ENCODE results near the gene BEX2.
"Not testable (repeated sequence)": the region's sequence is repeated elsewhere in the genome, so short reads cannot be mapped to it uniquely, and the experiment has no call there.

Gene BEX2
- 28.1 to 28.4 reads per million in 2 donors for total RNA-seq

DNA sequence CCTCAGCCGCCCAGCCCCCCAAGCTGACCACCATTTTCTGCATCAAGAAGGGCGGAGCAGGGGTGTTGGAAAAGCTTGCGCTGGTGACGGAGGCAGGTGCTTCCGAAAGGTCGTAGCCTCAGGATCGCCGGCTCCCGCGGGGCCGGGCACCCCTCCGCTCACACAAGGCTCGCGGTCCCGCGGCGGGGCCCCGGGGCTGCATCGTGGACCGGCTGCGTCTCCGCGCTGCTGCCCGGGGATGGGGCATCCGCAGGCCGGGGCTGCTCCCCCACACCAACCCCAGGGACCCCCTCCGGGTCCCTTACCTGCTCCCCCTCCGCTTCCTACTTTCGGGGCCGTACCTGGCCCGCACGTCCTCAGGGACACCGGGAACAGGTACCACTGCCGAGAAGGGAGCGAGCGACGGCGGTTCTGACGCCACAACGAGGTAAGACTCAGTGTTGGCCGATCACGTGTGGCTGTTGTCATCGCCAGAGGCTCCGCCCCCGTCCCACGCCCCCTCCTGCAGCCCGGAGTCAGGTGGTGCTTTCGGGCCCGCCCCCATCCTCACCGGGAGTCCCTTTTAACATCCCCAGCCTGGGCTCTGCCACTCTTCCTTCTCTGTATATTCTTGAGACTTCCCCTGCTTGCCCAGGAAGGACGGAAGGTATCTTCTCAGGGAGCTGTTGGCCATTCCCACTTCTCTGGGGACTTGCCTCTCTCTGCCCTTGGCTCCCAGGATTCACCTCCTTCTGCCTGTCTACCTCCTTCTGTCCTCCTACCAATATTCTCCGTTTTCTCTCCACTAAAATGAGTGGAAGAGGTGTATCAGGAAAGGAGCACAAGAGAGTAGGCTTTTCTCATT, at the start of gene BEX2:
TSS of gene BEX2 (minus strand) at position 436 of the 844 bp plus-strand sequence. CDS start 1,014 bp downstream, outside the sequence.
- DNase-seq = peak; percentile 60 to 88 (median 72)

DNA sequence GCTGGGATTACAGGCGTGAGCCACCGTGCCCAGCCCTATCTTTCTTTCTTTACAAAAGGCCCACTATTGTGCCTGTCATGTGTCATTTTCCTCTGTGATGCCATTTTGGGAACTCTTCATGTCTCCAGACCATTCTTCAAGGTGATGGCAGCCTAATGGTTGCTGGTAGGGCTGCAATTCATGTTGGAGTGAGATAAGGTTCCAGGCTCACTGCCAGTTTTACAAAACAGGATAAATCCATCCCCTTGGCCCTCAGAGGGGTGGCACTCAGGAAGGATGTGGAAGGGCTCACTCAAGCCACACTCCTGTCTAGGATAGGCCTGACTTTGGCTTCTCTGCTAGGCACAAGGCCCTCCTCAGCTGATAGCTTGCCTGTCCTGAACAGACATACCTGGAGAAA, 49.3 kb upstream of the BEX2 start:
- DNase-seq = no peak

DNA sequence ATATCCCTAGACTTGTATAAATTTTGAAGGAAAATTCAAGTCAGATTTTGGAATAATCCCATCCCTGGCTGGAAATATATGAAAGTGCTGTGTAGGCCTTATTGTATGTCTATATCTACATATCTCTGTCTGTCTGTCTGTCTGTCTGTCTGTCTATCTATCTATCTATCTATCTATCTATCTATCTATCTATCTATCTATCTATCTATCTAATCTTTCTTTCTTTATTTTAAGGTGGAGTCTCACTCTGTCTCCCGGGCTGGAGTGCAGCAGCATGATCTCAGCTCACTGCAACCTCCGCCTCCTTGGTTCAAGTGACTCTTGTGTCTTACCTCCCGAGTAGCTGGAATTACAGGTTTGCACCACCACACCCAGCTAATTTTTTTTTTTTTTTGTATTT, 48.8 kb upstream of the BEX2 start:
- DNase-seq = not testable (repeated sequence)

DNA sequence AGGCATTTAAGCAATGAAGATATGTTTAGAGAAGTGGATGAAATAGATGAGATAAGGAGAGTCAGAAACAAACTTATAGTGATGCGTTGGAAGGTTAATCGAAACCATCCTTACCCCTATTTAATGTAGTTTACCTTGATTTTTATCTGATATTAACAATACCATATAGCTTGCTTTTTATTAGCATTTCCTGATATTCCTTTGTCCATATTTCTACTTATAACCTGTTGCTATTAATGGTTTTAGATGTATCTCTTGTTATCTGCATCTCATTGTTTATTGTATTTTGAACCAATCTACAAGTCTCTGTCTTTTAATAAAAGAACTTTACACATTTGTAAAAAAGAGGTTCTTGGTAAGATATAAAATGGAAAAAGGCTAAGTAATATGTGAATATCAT, 47.1 kb upstream of the BEX2 start:
- DNase-seq = no peak

DNA sequence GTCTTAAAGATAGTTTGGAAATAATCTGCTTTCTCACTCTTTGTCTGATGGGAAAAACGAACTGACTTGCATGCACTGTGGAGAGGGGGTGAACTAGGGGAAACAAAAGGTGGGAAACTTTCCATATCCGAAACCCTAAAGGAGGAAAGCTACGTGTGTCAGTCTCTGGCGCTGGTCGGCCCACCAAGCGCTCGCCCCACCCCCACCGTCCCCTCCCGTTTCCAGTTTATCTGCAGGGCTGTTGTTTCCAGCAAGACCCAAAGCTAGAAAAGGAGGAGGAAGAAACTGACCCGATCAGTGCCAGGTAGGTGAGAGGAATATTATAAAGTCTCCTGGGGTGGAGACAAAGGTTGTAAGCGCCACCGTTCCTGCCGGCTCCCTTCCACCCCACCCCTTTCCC, 46.1 kb upstream of the BEX2 start:
- DNase-seq = no peak

DNA sequence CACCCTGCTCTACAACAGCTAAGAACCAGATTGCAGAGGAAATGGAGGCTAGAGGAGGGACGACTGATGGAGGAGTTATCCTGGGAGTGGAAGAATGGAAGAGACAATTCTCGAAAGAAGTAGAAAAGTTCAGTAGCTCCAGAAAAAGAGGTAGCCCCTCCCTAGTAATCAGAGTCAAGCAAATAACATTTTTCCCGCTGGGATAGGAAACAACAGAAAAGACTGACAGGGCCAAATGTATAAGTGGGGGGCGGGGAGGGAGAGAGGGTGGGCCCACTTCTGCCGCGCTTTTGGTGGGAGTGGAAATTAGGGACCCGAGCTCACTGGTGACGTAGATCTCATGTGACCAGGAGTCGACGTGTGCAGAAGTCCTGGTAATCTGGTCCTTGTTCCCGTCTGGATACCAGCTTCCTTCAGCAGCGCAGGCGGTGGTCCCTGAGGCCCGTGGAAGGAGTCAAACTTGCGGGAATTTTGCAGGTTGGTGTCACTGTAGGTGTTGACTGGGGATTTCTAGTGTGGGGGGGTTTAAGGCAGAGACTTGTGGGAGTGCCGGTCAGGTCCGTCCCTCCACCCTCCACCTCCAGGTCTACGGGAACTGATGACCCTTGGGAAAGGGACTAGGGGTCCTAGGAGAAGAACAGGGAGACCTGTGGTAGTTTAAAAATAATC, 45.5 kb upstream of the BEX2 start, which contains the start of gene TCEAL9:
TSS of gene TCEAL9 (plus strand) at position 377 of the 669 bp plus-strand sequence. CDS start 1,179 bp downstream, outside the sequence.
- no peak for DNase-seq

DNA sequence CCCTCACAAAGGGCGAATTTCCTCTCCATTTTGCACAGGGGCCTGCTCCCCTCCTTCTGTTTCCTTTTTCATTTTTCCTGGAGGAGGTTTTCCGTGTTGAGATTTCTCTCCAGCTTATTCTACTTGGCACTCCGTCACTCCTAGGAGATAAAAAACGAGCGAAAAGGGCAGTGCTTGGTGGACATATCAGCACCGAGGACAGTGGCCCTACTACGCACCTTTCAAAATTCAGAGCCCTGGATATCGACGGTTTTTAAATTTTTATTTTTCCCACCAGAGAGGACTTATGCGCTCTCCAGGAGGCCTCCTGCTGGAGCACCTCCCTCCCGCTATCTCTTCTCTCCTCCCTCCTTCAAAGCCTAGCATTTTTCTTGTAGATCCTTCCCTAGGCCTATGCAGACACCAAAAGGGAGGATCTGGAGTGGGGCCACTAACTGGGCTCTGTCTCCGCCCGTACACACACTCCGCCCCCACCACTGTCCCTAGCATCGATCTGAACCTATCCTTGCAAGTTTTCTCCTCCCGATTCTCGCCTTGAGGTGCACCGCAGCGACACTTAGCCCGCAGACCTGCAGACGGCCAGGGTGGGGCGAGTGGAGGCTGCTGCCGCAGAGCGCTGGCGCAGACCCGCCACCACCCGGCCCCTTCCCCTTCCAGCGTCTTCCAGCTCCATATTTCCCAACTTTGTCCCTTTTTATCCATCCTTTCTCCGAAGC, 37.0 kb upstream of the BEX2 start:
- no peak for DNase-seq

DNA sequence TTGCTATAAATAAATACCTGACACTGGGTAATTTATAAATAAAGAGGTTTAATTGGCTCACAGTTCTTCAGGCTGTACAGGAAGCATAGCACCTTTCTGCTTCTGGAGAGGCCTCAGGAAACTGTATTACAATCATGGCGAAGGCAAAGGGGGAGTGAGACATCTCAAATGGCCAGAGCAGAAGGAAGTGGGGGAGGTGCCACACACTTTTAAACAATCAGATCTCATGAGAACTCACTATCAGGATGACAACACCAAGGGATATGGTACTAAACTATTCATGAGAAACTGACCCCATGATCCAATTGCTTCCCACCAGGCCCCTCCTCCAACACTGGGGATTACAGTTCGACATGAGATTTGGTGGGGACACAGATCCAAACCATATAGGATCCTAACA, 33.8 kb upstream of the BEX2 start:
- DNase-seq = no peak

DNA sequence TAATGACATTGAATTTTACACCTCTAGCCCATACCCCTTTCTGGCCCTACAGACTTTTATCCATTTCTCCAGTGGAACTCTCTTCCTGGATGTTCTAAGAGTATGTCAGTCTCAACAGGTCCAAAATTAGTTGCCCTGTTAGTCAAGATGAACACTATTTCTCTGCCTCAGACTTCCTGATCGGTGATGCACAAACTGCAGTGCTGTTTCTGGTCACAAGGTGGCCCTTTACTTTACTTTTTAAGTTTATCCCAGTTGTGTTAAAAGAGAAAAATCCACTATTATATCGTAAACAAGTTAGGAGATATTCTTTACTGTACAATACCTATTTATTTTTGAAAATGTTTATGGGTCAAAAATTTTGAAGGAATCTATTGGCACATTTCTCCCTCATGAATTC, 32.3 kb upstream of the BEX2 start:
- peak in 3 of 5 experiments; percentile 1 to 45 (median 6) for DNase-seq

DNA sequence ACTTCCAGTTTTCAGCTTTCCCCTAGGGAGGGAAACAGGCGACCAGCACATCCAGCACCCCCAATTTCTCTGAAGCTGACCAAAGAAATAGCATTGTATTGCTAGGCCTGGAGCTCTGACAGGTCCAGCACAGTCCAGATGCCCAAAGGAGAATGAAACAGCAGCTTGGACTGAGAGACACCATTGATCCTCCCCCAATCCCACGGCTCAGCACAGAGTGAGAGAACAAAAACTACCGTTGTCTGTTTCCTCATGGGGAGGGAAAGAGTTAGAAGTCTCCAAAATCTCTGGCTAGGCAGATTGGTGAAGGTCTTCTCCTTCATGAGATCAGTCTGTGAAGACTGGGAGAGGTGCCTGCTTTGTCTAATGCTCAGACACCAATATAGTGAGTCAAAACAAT, 27.9 kb upstream of the BEX2 start:
- no peak for DNase-seq

DNA sequence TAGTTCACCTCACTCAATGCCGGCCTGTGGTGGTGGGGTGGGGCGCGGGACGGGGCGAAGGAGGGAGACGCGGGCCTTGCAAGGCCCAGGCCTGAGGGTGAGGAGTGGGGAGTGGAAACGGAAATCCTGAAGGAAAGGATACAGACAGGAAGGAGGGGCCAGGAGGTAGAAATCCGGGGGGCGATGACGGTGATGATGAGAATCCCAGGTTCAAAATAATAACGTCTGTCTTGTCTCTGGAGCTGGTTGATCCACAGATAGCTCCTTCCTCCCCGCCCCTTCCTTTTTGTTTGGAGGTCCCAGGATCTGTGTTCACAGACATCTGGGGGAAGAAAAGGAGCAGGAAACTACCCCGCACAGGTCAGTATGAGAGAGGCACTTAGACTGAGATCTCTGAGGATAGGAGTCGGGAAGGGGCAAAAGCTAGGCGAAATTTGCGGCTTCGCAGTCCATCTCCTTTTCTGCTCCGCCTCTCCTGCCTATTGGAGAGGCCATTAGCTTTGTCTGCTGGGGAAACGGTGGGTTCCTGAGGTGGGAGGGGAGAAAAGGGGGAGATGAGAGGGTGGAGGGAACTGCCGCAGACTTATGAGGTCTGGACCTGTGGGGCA, 20.0 kb upstream of the BEX2 start:
- no peak for DNase-seq

DNA sequence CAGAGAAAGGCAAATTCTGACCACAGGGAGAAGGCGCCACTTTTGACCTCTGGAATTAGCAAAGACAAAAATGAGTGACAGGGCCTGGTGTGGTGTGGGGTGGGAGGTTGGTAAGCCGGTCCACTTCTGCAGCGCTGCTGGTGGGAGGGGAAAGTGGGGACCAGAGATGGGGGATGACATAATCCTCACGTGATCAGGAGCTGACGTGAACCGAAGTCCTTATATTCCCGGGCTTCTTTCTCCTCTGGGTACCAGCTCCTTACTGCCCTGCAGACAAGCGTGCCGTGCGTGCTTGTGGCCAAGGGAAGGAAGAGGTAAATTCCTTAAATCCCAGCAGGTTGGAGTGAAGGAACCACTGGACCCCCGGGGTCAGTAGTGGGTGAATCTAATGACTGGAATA, 19.2 kb upstream of the BEX2 start, which contains the start of gene TCEAL7:
TSS of gene TCEAL7 (plus strand) at position 249 of the 400 bp plus-strand sequence. CDS start 1,165 bp downstream, outside the sequence.
- no peak for DNase-seq

DNA sequence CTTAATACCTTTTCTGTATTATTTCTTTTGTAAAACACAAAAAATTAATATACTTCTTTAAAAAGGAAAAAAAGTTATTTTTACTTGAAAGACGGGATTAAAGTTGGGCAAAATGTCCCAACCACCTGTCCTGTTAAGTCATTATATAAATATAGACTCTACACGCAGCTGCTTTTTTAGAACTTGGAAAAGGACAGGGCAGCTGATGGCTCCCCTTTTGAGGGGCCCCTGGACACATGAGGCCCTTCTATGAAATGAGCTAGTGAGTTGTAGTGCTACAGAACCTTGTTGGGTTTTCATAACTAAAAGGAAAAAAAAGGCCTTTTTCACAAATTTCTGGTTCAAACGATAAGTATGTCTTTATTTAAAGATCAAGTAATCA, 600 bp upstream of the BEX2 start:
- DNase-seq = no peak

DNA sequence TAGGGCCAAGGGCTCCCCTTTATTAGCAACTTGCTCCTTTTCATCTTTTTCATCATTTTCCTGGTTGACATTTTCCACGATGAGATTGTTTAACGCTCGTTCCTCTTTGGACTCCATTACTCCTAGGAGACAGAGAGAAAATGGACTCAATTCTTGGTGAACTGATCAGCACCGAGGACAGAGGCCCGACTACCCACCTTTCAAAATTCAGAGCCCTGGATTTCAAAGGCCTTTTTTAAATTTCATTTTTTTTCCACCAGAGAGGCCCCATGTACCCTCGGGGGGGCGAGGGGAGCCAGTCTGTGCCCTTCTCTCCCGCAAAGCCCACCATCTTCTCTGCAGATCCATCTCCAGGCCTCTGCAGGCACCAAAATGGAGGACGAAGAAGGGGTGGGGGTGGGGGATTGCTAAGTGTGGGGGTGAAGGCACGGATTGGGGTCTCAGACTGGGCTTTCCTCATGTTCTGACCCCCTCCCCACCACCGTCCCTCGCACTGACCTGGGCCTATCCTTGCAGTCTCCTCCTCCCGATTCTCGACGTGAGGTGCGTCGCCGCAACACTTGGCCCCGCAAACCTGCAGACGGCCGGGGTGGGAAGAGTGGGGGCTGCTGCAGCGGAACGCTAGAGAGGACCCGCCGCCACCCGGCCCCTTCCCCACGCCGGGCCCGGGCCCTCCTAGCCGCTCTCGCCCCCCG, 783 bp downstream of the BEX2 start:
- peak in 1 of 5 experiments; percentile 3 for DNase-seq

DNA sequence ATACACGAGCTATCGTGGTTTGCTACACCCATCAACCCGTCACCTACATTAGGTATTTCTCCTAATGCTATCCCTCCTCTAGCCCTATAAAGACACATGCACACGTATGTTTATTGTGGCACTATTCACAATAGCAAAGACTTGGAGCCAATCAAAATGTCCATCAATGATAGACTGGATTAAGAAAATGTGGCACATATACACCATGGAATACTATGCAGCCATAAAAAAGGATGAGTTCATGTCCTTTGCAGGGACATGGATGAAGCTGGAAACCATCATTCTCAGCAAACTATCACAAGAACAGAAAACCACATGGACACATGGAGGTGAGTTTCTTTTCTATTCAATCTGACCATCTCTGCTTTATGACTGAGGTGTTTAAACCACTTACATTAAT, 5.1 kb downstream of the BEX2 start:
- DNase-seq = not testable (repeated sequence)

DNA sequence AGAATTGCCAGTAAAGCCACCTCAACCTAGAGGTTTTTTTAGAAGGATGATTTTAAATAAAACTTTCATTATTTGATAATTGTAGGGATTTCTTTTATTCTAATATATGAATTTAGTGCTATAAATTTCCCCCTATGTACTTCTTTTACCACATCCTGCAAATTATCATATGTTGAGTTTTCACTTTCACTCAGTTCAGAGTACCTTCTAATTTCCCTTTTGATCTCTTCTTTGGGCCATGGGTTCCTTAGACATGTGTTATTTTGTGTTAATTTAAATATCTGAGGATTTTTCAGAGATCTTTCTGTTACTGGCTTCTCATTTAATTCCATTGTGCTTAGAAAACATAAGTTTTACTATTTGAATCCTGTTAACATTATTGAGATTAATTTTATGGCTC, 6.1 kb downstream of the BEX2 start:
- peak in 1 of 5 experiments; percentile 3 for DNase-seq

DNA sequence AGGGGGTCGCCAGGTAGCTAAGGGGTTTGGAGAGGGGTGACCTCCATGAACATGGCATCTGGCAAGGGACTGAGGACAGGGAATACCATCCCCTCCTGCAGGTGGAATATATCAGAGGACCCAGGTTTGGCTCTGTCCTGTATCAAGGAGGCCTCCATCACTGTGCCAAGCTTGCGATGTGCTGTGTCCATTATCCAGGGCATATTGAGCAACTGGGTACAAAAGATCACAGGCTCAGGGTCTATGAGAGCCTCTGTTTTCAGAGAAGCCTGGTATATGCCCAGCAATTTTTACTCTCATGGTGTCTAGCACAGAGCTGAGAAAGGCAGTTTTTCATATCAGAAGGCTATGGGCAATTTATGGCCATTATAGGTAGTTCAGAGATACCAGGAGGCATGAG, 17.7 kb downstream of the BEX2 start:
- no peak for DNase-seq

DNA sequence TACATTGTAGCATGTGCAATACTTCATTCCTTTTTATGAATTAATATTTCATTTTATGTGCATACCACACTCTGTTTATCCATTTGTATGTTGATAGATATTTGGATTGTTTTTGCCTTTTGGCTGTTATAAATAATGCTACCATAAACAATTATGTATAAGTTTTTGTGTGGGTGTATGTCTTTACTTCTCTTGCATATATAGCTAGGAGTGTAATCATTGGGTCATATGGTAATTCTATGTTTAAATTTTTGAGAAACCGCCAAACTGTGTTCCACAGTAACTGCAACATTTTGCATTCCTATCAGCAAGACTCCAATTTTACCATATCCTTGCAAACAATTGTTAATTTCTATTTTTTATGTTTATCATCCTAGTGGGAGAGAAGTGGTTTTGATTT, 31.2 kb downstream of the BEX2 start:
- no peak for DNase-seq

DNA sequence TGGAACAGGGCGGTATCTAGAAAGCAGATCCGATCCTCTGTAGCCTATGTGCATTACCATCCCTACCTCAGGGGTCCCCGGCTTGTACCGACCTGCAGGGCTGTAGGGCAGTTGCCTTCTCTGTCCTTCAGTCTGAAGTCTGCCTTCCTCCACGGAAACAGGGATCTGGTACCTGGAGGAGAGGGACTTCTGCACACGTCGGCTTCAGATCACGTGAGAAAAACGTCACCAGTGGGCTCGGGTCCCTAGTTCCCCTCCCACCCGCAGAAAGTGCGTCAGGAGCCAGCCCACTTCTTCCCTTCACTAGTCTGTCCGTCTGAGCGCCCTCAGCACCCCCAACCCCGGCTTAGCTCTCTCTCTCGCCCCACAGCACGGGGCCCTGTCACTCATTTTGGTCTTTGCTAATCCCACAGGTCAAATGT, 34.2 kb downstream of the BEX2 start, which contains the start of gene TCEAL5:
TSS of gene TCEAL5 (minus strand) at position 170 of the 422 bp plus-strand sequence. CDS start 2,187 bp downstream, outside the sequence.
- DNase-seq = no peak

DNA sequence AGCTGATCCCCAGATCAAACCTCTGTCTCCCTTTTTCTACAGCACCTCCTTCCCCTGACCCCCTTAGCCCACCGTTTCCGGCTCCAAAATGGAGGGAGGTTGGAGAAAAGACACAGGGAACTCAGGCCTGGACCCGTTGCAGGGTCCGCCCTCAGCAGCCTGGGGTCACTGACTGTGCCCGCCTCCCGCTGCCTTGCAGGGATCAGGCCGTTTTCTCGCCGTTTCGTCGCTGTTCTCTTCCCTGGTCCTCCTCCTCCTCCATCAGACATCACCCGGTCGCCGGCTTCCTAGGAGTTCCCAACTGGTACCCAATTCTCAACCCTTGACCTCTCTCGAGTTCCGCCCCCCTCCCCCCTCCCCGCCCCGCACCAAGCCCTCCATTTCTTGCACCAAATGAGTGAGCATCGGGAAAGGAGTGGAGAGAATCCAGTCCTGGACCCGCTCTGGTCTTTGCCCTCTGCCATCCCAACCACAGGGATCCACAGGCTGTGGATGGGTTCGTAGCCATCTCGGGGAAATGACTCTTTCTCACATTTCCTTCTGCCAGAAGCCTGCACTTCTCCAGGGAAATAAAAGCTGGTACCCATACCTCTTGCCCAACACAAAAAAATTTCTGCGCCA, 34.7 kb downstream of the BEX2 start:
- DNase-seq = no peak

DNA sequence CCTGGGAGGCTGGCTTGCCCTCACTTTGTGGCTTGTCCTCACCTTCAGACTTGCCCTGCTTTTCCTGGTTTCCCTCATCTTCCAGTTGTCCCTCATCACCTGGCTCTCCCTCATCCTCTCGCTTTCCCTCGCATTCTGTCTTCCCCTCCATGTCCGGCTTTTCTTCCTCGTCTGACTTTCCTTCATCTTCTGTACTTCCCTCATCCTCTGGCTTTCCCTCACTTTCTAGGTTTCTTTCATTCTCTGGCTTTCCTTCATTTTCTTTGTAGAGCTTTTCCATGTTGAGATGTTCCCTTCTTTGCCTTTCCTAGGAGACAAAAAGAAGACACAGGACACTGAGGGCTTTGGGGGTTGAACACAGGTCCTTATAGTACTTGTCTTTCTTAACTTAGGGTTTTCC, 36.5 kb downstream of the BEX2 start:
- no peak for DNase-seq

Data from T-helper 2 cell (primary cell).